Measurements from ENCODE around the gene ZNF76.

- TF ChIP-seq POLR2A (IDR thresholded peaks at IDR 0.05; ENCODE audit: extremely low read depth, insufficient read length) (no peak), CTCF (IDR thresholded peaks at IDR 0.05; ENCODE audit: low read depth, low read length) (no peak), MYC (IDR thresholded peaks at IDR 0.05; ENCODE audit: low read depth, low read length) (no peak)
Measured at GRCh38 chr6:35216412-35216732, 43.2 kb upstream of the ZNF76 start.

Data from NB4 (cell line).